ENCODE data around the gene POLD3.
"Not testable (repeated sequence)": the region's sequence is repeated elsewhere in the genome, so short reads cannot be mapped to it uniquely, and the experiment has no call there.

POLD3 gene

DNA sequence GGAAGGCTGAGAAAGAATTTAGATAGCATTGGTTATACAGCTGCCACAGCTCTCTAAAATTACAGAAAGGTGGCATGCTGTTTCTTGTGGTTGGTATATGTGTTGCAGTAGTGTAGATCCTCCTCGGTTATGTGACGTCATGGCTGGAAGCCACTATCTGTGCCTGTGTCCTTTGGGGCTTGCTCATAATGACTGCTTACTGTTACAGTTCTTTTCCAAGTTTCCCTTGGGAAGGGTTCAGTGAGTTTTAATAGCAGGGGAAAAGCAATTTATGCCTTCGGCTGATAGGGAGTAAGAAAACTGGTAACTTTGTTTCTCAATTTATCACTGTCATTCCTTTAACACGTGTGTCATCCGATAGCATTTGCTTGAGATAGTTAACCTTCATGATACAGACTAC lies 47.2 kb downstream of the POLD3 start:
- DNase-seq: no peak

DNA sequence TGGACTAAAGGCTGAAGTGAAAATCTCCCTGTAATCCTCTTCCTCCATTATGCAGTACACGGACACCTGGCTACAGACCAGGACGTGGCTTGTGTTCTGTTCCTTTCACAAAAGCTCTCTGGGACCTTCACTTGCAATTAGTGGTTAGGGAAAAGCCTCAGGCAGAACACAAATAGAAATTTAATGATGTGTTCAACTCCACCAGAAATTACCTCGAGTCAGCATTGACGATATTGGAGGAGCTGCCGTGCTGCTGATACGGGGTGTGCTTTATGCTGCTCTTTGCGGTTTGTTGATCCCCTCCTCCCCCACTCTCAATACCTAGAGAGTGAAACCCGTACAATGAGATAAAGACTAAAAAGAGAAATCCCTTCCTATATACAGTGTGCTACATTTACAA lies 48.9 kb downstream of the POLD3 start:
- no peak for DNase-seq

DNA sequence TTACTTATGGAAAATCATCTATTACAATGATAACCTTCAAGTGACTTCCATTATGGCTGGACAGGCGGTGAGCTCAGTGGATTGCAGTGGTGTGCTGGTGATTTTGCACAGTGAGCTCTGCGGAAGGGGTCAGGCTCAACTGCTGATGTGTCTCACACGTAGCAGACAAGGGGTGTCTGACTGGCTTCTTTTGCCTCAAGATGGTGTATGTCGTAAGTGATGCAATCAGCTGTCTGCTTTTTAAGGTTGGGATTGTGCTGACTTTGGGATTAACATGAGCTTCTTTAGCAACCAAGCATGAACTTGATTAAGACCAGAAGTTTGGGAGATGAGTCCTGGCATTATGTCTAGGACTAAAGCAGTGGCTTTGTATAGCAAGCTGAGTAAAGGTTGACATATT lies 49.5 kb downstream of the POLD3 start:
- no peak for DNase-seq

GRCh38 chr11:74642912-74643311 lies 50.5 kb downstream of the POLD3 start:
- no peak for DNase-seq

- no peak for DNase-seq
Measured at GRCh38 chr11:74644081-74644480, 51.7 kb downstream of the POLD3 start.

DNA sequence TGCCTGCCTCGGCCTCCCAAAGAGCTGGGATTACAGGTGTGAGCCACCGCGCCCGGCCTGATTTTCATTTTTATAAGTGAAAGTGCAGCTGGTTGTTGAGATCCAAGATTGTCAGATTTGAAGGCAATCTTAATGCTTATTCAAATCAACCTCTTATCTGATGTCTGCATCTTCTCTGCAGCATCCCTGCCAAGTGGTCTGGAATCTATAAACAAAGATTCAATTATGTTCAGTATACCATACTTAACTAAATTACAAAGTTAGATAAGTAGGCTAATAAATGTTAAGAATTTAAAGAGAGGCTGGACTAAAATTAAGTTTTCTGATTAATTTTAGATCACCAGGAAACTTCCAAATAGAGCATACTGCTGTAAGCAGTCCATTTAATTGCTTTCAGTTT lies 53.8 kb downstream of the POLD3 start:
- no peak for DNase-seq

- DNase-seq: no peak
Measured at GRCh38 chr11:74646954-74647353, 54.6 kb downstream of the POLD3 start.

DNA sequence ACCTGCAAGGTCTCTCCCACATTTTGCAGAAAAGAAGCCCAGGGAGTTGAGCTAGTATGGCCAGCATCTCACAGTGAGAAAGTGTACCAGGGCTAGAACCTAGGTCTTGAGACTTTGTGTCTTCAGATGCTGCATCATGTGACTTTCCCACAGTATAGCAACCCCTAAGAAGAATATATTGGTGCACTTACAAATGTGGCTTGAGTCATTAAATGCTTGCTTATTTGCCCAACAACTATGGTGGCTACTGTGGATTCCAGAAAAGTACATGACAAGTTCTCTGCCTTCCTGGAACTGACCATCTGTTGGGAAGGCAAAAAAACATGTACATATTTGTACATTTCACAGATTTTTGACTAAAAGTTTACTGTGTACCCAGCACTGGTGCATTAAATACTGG lies 55.0 kb downstream of the POLD3 start:
- DNase-seq: no peak

- no peak for DNase-seq
Measured at GRCh38 chr11:74647831-74648230, 55.4 kb downstream of the POLD3 start.

GRCh38 chr11:74648894-74649293 lies 56.5 kb downstream of the POLD3 start:
- DNase-seq: no peak

- no peak for DNase-seq
Measured at GRCh38 chr11:74650498-74650897, 58.1 kb downstream of the POLD3 start.

DNA sequence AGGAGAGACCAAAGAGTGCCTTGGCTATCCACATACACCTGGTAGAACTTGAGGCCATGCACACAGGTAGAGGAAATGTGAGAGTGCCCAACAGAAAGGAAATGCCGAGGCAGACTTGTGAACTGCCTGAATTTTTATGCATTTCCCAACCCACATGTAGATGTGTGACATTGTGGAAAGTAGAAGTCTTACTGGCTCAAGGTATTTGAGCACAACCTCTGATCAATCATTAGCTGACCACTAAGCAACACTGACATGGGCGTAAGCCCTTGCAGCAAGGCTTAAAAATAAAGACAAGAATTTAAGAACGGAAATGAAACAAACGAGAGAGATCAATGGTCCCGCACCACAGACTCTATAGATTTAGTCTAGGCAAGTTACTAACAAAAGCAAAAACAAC lies 62.6 kb downstream of the POLD3 start:
- no peak for DNase-seq

- not testable (repeated sequence) for DNase-seq
Measured at GRCh38 chr11:74659124-74659523, 66.7 kb downstream of the POLD3 start.

- no peak for DNase-seq
Measured at GRCh38 chr11:74662487-74663103, 70.2 kb downstream of the POLD3 start.

DNA sequence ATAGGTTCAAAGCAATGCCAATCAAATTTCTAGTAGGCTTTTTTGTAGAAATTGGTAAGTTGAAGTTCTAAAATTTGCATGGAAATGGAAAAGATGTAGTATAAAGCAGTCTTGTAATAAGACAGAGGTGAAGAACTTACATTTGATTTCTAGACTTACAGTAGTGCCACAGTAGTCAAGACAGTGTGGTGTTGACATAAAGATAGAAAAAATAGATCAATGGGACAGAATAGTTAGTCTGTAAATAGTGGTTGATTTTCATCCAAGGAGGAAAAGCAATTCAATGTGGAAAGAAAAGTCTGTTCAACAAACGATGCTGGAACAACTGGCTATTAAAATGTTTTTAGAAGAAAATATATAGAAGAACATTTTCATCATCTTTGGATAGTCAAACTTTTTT lies 70.9 kb downstream of the POLD3 start:
- no peak for DNase-seq

- no peak for DNase-seq
Measured at GRCh38 chr11:74669211-74670160, 77.1 kb downstream of the POLD3 start.

GRCh38 chr11:74670171-74670570 lies 77.8 kb downstream of the POLD3 start:
- DNase-seq: no peak

- no peak for DNase-seq
Measured at GRCh38 chr11:74671520-74672196, 79.3 kb downstream of the POLD3 start.

DNA sequence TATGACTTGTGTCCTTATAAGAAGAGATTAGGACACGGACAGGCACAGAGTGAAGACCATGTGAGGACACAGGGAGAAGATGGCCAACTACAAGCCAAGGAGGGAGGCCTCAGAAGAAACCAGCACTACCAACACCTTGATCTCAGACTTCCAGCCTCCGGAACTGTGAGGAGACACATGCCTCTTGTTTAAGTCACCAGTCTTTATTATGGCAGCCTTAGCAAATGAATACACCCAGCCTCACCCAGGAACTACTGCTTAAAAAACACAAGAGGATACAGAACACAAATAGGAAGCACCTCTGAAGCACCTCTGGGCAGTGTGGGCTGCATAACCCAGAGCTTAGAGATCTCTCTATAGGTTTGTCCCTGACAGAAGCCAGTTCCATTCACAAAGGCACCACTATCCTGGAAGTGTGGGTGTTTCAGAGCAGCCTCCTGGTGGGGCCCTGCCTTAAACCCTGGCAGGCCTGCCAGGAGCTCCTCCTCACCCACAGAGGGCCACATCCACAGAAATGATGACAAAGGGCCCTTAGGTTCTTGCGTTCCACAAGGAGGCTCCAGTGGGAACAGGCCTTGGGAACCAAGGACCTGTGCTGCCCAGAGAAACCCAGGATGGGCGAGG lies 80.1 kb downstream of the POLD3 start:
- DNase-seq: no peak

- DNase-seq: no peak
Measured at GRCh38 chr11:74672956-74673692, 80.7 kb downstream of the POLD3 start.

DNA sequence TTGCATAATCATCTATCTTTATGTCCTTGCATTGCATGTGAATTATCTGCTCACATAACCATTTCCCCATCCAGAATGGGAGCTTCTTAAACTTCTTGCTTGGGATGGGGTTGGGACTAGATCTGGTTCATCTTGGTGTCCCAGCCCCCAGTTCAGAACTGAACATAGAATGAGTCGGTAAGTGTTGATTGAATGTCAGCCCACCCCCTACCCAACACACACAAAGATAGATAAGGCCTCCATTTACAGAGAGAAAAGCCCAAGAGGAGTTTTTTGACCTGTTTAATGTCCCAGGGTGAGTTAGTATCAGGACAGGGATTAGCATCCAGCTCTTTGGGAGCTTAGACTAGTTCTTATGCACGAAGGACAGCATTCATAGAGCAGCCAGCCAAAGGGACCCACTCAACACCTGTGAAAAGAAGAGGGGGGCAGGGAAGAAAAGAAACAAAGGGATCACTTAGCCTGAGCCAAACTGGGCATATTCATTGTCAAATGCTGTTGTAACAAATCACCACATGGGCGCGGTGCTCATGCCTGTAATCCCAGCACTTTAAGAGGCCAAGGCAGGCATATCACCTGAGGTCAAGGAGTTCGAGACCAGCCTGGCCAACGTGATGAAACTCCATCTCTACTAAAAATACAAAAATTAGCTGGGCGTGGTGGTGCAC lies 81.4 kb downstream of the POLD3 start:
- DNase-seq: no peak

DNA sequence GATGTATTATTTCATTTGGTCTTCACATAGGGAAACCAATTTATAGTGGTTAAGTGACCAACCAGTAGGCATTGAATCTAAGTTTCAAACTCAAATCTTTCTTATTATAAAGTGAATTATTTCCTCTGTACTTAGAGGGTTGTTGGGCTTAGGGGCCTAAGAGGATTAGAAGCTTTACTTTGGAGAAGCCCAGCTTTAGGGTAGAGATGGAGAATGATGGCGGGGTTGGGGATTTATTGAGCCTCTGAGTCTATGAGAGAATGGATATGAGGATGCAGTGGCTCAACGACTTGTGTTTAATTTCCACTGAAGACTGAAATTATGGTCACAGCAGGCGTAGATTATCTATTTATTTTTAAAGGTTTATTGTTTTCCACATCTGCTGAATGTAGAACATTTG lies 83.4 kb downstream of the POLD3 start:
- DNase-seq: no peak

All from hematopoietic multipotent progenitor cell treated with erythropoietin and hydrocortisone succinate and interleukin-3 and kit ligand, for 8 days (in vitro differentiated cells).